ENCODE results near the gene RBBP8NL. TPM values are rescaled to one million over a fixed set of nuclear protein-coding genes. Genes with fewer than 3 reads are reported as not detected.

RBBP8NL gene
- total and polyA plus RNA-seq, 2 donors = 0.33 to 0.64 TPM

DNA sequence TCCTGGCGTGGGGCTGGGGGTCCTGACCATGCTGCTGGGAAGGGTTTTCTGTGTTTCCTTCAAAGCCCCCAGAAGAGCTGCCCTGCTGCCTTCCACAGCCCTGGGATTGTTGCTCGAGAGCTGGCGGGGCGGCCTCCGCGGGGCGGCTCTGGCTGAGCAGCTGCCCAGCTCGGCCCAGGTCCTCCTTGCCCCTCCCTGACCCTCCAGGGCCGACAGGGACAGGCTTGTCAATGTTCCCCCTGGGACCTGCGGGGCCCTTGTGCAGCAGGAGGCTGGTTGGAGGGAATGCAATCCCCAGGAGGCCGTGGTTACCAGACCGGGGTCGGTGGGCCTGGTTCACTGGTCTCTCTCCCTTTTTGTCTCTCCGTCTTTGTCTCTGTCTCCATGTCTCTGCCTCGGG, 28.6 kb upstream of the RBBP8NL start:
- Histone ChIP-seq H3K27me3 (ENCODE audit: control insufficient read depth in 2 of 2, insufficient read depth in 1 of 2, low read length in 1 of 2) (peaks cover 0 to 57% of the 10 kb centered on the region in 2 donors), H3K27ac (ENCODE audit: low read depth in 1 of 2, low read length in 1 of 2) (no peak overlapping the region), H3K4me1 (ENCODE audit: control insufficient read depth in 2 of 2, insufficient read depth in 2 of 2, low read length in 2 of 2) (no peaks in the 10 kb centered on the region), H3K36me3 (ENCODE audit: control insufficient read depth in 2 of 2, insufficient read depth in 2 of 2, low read length in 1 of 2) (no peaks in the 10 kb centered on the region), H3K9me3 (ENCODE audit: control insufficient read depth in 2 of 2, insufficient read depth in 1 of 2, low read length in 1 of 2) (no peaks in the 10 kb centered on the region), H3K4me3 (ENCODE audit: low read length in 2 of 2) (no peak overlapping the region)
- no peak for DNase-seq (ENCODE audit: low read depth in 6 of 9, low spot score in 9 of 9)
- WGBS = 80% methylated on average over 15 of the region's 15 CpGs

DNA sequence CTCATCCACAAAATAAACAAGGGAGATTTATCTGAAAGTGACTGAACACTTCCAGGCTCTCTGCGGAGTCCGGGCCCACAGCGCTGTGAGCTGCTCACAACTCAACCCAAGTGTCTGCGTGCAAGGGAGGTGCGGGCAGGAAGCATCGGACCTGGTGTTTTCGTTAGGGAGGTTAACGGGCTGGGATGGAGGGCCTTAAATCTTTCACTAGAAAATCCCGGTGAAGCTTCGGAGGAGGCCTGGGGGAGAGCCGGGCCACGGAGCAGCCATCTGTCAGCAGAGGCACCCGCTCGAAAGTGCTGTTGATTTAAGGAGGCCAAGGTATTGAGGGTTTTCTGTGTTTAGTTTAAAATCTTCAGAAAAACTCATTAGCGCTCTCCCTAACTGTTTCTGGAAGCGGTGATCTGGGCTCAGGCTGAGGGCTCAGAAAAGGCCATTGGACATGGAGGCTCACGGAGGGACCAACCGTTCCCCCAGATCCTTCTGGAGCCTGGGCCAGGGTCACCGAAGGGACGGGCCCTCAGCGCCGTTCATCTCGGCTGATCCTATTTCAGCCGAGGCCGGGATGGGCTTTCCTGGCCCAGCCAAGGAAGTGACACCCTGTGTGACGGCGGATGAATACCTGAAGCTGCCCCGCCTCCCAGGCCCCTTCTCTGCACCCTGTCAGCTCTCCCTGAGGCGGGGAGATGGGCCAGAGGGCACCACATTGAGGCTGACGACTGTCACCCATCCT, 27.7 kb upstream of the RBBP8NL start:
- Histone ChIP-seq H3K27ac (ENCODE audit: low read depth in 1 of 2, low read length in 1 of 2) (no peak overlapping the region), H3K4me3 (ENCODE audit: low read length in 2 of 2) (no peak overlapping the region), H3K4me1 (ENCODE audit: control insufficient read depth in 2 of 2, insufficient read depth in 2 of 2, low read length in 2 of 2) (no peaks in the 10 kb centered on the region), H3K27me3 (ENCODE audit: control insufficient read depth in 2 of 2, insufficient read depth in 1 of 2, low read length in 1 of 2) (peaks cover 0 to 52% of the 10 kb centered on the region in 2 donors), H3K36me3 (ENCODE audit: control insufficient read depth in 2 of 2, insufficient read depth in 2 of 2, low read length in 1 of 2) (no peaks in the 10 kb centered on the region), H3K9me3 (ENCODE audit: control insufficient read depth in 2 of 2, insufficient read depth in 1 of 2, low read length in 1 of 2) (no peaks in the 10 kb centered on the region)
- no peak for DNase-seq (ENCODE audit: low read depth in 6 of 9, low spot score in 9 of 9)
- 55% methylated on average over 30 of the region's 30 CpGs for WGBS

DNA sequence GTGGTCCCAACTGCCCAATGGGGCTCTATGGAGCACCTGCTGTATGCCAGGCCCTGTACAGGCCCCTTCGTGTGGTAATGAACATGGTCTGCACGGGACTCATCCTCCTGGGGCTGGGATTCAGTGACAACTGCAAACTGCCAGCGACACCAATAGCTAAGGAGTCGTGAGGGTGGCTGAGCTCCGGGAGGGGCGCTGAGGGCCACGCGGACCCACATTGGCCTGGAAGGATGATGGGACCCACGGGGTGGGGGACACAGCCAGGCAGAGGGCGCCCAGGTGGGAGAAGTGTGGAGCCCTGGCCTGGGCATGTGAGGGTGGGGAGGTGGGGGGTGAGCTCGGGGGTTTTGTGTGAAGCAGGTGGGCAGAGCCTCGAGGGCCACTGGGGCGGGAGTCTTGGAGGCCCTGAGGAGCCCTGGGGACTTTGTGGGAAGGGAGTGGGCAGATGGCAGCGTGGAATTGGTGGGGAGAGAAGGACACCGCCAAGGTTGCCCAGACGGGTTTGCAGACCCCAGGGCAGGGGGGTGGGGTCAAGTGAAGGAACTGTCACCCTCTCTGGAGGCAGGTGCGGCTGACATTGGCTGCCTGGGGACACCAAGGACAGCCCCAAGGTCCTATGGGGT, 26.0 kb upstream of the RBBP8NL start:
- peaks cover 0 to 45% of the 10 kb centered on the region in 2 donors for H3K27me3 ChIP-seq (ENCODE audit: control insufficient read depth in 2 of 2, insufficient read depth in 1 of 2, low read length in 1 of 2)
- H3K4me1 ChIP-seq (ENCODE audit: control insufficient read depth in 2 of 2, insufficient read depth in 2 of 2, low read length in 2 of 2) = no peaks in the 10 kb centered on the region
- WGBS = 83% methylated on average over 17 of the region's 17 CpGs
- H3K27ac ChIP-seq (ENCODE audit: low read depth in 1 of 2, low read length in 1 of 2) = no peak overlapping the region
- H3K36me3 ChIP-seq (ENCODE audit: control insufficient read depth in 2 of 2, insufficient read depth in 2 of 2, low read length in 1 of 2) = no peaks in the 10 kb centered on the region
- H3K9me3 ChIP-seq (ENCODE audit: control insufficient read depth in 2 of 2, insufficient read depth in 1 of 2, low read length in 1 of 2) = no peaks in the 10 kb centered on the region
- H3K4me3 ChIP-seq (ENCODE audit: low read length in 2 of 2) = no peak overlapping the region
- DNase-seq (ENCODE audit: low read depth in 6 of 9, low spot score in 9 of 9) = no peak

DNA sequence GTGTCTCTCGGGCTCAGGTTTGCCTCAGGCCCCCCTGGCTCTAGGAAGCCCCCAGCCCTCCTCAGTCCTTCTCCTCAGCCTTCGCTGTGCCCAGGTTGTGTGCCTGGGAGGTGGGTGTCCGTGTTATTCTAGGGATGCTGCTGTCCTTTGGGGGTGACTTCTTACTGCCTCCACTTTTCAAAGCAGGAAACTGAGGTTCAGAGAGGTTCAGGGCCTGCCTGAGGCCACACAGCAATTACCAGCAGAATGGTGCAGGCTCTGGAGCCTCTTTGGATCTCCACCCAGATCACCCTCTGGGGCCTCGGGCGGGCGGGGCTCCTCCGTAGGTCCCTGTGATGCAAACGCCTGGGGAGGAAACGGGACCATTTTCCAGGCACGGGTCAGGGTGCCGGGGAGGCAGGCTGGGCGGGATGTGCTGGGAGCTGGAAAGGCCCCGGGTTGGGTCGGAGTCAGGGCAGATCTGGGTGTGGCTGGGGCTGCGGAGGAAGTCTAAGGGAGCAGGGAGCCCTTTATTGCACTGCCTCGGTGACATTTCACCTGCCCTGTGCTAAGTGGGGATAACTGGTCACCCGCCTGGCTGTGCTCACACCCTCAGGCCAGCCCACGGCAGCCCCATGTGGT, 25.2 kb upstream of the RBBP8NL start:
- Histone ChIP-seq H3K4me3 (ENCODE audit: low read length in 2 of 2) (no peak overlapping the region), H3K27me3 (ENCODE audit: control insufficient read depth in 2 of 2, insufficient read depth in 1 of 2, low read length in 1 of 2) (peaks cover 0 to 42% of the 10 kb centered on the region in 2 donors), H3K36me3 (ENCODE audit: control insufficient read depth in 2 of 2, insufficient read depth in 2 of 2, low read length in 1 of 2) (no peaks in the 10 kb centered on the region), H3K27ac (ENCODE audit: low read depth in 1 of 2, low read length in 1 of 2) (no peak overlapping the region), H3K4me1 (ENCODE audit: control insufficient read depth in 2 of 2, insufficient read depth in 2 of 2, low read length in 2 of 2) (no peaks in the 10 kb centered on the region), H3K9me3 (ENCODE audit: control insufficient read depth in 2 of 2, insufficient read depth in 1 of 2, low read length in 1 of 2) (no peaks in the 10 kb centered on the region)
- 84% methylated on average over 18 of the region's 18 CpGs for WGBS
- no peak for DNase-seq (ENCODE audit: low read depth in 6 of 9, low spot score in 9 of 9)

DNA sequence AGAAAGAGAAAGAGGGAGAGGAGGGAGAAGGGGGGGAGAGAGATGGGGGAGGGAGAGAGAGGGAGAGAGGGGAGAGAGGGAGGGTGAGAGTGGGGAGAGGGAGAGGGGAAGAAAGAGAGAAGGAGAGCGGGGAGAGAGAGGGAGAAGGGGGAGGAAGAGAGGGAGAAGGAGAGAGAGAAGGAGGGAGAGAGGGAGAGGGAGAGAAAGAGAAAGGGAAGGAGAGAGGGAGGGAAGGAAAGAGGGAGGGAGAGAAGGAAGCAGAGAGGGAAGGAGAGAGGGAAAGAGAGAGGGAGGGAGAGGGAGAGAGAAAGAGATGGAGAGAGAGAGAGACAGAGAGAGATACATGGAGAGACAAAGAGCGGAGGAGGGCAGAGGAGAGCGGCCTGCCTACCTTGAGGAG, 24.6 kb upstream of the RBBP8NL start:
- H3K9me3 ChIP-seq (ENCODE audit: control insufficient read depth in 2 of 2, insufficient read depth in 1 of 2, low read length in 1 of 2) = no peaks in the 10 kb centered on the region
- H3K27ac ChIP-seq (ENCODE audit: low read depth in 1 of 2, low read length in 1 of 2) = no peak overlapping the region
- WGBS = 94% methylated on average over 3 of the region's 3 CpGs
- H3K27me3 ChIP-seq (ENCODE audit: control insufficient read depth in 2 of 2, insufficient read depth in 1 of 2, low read length in 1 of 2) = peaks cover 0 to 41% of the 10 kb centered on the region in 2 donors
- DNase-seq (ENCODE audit: low read depth in 6 of 9, low spot score in 9 of 9) = no peak
- no peak overlapping the region for H3K4me3 ChIP-seq (ENCODE audit: low read length in 2 of 2)
- no peaks in the 10 kb centered on the region for H3K4me1 ChIP-seq (ENCODE audit: control insufficient read depth in 2 of 2, insufficient read depth in 2 of 2, low read length in 2 of 2)
- H3K36me3 ChIP-seq (ENCODE audit: control insufficient read depth in 2 of 2, insufficient read depth in 2 of 2, low read length in 1 of 2) = no peaks in the 10 kb centered on the region

DNA sequence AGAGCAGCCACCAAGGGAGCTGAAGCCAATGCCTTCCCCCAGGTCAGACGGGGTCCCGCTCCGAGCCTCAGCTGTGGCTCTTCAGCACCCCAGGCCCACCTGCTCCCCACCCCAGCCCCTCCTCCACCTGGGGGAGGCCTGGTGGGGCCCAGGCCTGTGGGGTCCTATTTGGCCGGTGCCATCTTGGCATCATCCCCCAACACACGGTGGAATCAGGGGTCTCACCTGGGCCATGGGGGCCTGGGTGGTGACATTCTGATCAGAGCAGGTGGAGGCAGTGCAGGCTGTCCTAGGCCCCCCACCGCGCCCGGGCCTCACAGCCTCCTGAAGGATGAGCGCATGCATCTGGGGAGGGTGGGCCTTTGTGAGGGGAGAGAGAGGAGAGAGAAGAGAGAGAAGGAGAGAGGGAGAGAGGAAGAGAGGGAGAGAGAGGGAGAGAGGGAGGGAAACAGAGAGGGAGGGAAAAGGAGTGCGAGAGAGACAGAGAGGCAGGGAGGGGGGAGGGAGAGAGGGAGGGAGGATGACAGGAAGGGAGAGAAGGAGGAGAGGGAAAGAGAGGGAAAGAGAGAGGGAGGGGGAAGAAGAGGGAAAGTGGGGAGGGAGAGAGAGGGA, 23.9 kb upstream of the RBBP8NL start:
- Histone ChIP-seq H3K36me3 (ENCODE audit: control insufficient read depth in 2 of 2, insufficient read depth in 2 of 2, low read length in 1 of 2) (no peaks in the 10 kb centered on the region), H3K27ac (ENCODE audit: low read depth in 1 of 2, low read length in 1 of 2) (no peak overlapping the region), H3K4me1 (ENCODE audit: control insufficient read depth in 2 of 2, insufficient read depth in 2 of 2, low read length in 2 of 2) (no peaks in the 10 kb centered on the region), H3K4me3 (ENCODE audit: low read length in 2 of 2) (no peak overlapping the region), H3K27me3 (ENCODE audit: control insufficient read depth in 2 of 2, insufficient read depth in 1 of 2, low read length in 1 of 2) (peaks cover 0 to 39% of the 10 kb centered on the region in 2 donors), H3K9me3 (ENCODE audit: control insufficient read depth in 2 of 2, insufficient read depth in 1 of 2, low read length in 1 of 2) (no peaks in the 10 kb centered on the region)
- WGBS = 84% methylated on average over 10 of the region's 10 CpGs
- no peak for DNase-seq (ENCODE audit: low read depth in 6 of 9, low spot score in 9 of 9)

DNA sequence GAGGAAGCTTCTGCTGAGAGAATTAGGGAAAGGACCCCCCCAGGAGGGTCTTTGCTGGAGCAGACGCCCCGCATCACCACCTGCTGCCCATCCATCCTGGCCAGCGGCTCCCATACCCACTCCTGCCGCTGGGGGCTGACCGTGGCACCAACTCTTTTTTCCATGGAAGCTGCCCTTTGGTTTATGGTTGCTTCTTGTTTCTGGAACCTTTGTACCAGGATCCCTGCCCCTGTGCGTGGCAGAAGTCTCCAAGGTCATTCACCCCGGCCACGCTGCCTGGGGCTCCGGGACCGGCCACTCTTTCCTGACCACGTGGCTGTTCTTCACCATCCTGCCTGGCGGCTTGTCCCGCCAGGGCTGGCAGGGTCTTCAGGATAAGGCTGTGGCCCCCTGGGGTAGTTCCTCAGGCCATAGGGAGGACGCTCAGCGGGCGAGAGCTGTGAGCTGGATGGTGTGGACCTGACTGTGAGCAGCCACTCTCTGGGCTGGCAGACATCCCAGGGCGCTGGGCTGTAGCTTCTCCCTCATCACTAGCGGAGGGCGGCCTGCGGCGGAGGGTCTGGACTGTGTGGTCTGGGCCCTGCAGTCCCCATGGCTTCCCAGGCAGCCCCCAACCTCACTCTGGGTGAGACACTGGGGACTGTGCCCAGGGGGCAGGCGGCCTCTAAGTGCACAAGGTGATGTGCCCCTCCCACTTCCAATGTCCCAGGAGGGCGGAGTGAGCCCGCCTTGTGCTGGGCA, 22.8 kb upstream of the RBBP8NL start:
- Histone ChIP-seq H3K36me3 (ENCODE audit: control insufficient read depth in 2 of 2, insufficient read depth in 2 of 2, low read length in 1 of 2) (no peaks in the 10 kb centered on the region), H3K27ac (ENCODE audit: low read depth in 1 of 2, low read length in 1 of 2) (no peak overlapping the region), H3K9me3 (ENCODE audit: control insufficient read depth in 2 of 2, insufficient read depth in 1 of 2, low read length in 1 of 2) (no peaks in the 10 kb centered on the region), H3K27me3 (ENCODE audit: control insufficient read depth in 2 of 2, insufficient read depth in 1 of 2, low read length in 1 of 2) (peaks cover 0 to 28% of the 10 kb centered on the region in 2 donors), H3K4me1 (ENCODE audit: control insufficient read depth in 2 of 2, insufficient read depth in 2 of 2, low read length in 2 of 2) (no peaks in the 10 kb centered on the region), H3K4me3 (ENCODE audit: low read length in 2 of 2) (no peak overlapping the region)
- no peak for DNase-seq (ENCODE audit: low read depth in 6 of 9, low spot score in 9 of 9)
- WGBS = 85% methylated on average over 24 of the region's 24 CpGs

DNA sequence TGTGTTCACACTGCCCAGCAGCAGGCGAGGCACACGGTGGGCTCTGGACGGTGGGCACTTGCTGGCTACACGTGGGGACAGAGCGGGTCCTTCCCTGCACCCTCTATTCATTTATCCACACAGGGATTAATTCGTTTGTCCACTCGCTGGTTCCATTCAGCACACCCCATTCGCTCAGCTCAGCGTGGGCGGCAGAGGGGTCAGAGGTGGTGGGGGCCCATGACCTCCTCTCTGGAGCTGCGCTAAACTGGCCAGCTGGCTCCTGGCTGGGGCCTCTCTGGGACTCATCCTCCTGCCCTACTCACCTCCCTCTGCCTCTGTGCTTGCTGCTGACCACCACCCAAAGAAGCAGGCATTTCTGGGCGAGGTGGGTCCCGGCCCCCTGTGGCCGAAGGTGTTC, 21.4 kb upstream of the RBBP8NL start:
- H3K4me1 ChIP-seq (ENCODE audit: control insufficient read depth in 2 of 2, insufficient read depth in 2 of 2, low read length in 2 of 2) = no peaks in the 10 kb centered on the region
- no peak overlapping the region for H3K4me3 ChIP-seq (ENCODE audit: low read length in 2 of 2)
- no peak for DNase-seq (ENCODE audit: low read depth in 6 of 9, low spot score in 9 of 9)
- no peaks in the 10 kb centered on the region for H3K9me3 ChIP-seq (ENCODE audit: control insufficient read depth in 2 of 2, insufficient read depth in 1 of 2, low read length in 1 of 2)
- WGBS = 86% methylated on average over 14 of the region's 14 CpGs
- H3K27me3 ChIP-seq (ENCODE audit: control insufficient read depth in 2 of 2, insufficient read depth in 1 of 2, low read length in 1 of 2) = peaks cover 0 to 16% of the 10 kb centered on the region in 2 donors
- no peaks in the 10 kb centered on the region for H3K36me3 ChIP-seq (ENCODE audit: control insufficient read depth in 2 of 2, insufficient read depth in 2 of 2, low read length in 1 of 2)
- H3K27ac ChIP-seq (ENCODE audit: low read depth in 1 of 2, low read length in 1 of 2) = no peak overlapping the region
